GM23248 (cell line): ENCODE data around the gene ZBP1.

Experiments
- EZH2 ChIP-seq: fragments of 200-600 bp; sonication (generic); IDR thresholded peaks from 2 replicates; pipeline ENCODE4 v1.6.1; 2018; ENCODE audit warnings: antibody characterized with exemption, mild to moderate bottlenecking; ENCODE audit not compliant: insufficient read depth, poor library complexity, severe bottlenecking
- EZH2phosphoT487 ChIP-seq: fragments of 200-600 bp; sonication (generic); IDR thresholded peaks from 2 replicates; pipeline ENCODE4 v1.6.1; 2018; ENCODE audit warnings: antibody characterized with exemption, moderate library complexity, mild to moderate bottlenecking, low read depth; ENCODE audit not compliant: insufficient read depth

DNA sequence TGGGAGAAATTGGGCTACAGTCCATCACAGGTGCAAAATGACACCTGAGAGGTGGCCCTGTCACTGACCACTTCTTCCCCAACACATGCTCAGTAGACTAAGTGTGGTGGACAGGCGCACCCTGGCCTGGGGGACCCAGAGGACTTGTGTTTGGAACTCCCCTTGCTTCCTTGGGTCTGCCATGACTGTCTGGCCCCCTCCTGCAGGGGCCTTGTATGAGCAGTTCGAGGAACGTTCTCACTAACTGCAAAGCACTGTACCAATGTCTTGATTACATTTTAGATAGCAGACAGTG is 63.3 kb downstream of the ZBP1 start:
- TF ChIP-seq EZH2: no peak
- no peak for TF ChIP-seq EZH2phosphoT487
